ENCODE measurements around the gene ZBTB4.
A peak's percentile ranks its signal among the peaks of the same experiment; 100 is the strongest.
"Not testable (repeated sequence)": the region's sequence is repeated elsewhere in the genome, so short reads cannot be mapped to it uniquely, and the experiment has no call there.

The ZBTB4 gene

DNA sequence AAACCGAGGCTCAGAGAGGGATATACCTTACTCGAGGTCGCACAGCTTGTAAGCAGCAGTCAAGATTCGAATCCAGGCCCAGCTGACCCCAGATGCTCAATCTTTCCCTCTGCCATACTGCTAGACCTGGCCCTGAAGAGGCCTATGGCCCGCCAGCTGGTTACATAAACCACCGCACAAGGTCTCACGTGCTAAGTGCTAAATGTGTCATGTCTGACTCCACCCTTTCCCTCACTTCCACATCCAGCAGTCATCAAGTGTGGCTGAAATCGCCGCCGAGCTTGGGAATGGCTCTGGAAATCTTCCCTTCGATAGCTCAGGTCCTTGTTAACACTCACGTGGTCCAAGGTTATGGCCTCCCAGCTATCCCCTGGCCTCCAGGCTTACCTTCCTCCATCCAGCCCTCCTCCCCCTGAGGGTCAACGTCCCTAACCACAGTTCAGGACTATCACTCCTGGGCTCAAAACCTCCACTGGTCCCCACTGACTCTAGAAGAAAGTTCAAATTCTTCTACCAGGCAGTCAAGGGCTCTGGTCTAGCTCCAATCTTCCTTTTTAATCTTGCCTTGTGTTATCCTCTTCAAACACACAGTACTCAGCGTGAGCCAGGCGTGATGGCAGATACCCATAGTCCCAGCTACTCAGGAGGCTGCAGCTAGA is 3.5 kb downstream of the ZBTB4 start:
- H4K20me1 ChIP-seq (ENCODE audit: insufficient read depth, low read length) = no peaks in the 10 kb centered on the region
- peak overlapping the region; percentile 77 for H3K27ac ChIP-seq (ENCODE audit: low read depth, low read length, poor library complexity, severe bottlenecking)
- H3K27me3 ChIP-seq (ENCODE audit: insufficient read depth, low read length) = no peaks in the 10 kb centered on the region
- no peaks in the 10 kb centered on the region for H3F3A ChIP-seq (ENCODE audit: insufficient read depth, low read length)
- no peaks in the 10 kb centered on the region for H3K9me2 ChIP-seq (ENCODE audit: low read depth, low read length)
- peaks cover 12% of the 10 kb centered on the region for H3K79me2 ChIP-seq (ENCODE audit: insufficient read depth, low read length)
- no peak overlapping the region for H3K4me3 ChIP-seq (ENCODE audit: low read depth, low read length, poor library complexity, severe bottlenecking)
- H3K36me3 ChIP-seq (ENCODE audit: insufficient read depth, low read length) = no peaks in the 10 kb centered on the region
- no peak for TF ChIP-seq EZH2 (IDR thresholded peaks at IDR 0.05; ENCODE audit: borderline replicate concordance, low read length)
- TF ChIP-seq CTCF (IDR thresholded peaks at IDR 0.05; ENCODE audit: low read length) = no peak
- no peaks in the 10 kb centered on the region for H3K9me3 ChIP-seq (ENCODE audit: low read length)
- no peak overlapping the region for H3K4me2 ChIP-seq (ENCODE audit: low read length)
- H3K4me1 ChIP-seq (ENCODE audit: insufficient read depth, low read length, severe bottlenecking) = peaks cover 42% of the 10 kb centered on the region
- H3K9ac ChIP-seq (ENCODE audit: low read length) = no peak overlapping the region; the same call in 1 of the 2 replicates
- H2AFZ ChIP-seq (ENCODE audit: low read length) = no peak overlapping the region

DNA sequence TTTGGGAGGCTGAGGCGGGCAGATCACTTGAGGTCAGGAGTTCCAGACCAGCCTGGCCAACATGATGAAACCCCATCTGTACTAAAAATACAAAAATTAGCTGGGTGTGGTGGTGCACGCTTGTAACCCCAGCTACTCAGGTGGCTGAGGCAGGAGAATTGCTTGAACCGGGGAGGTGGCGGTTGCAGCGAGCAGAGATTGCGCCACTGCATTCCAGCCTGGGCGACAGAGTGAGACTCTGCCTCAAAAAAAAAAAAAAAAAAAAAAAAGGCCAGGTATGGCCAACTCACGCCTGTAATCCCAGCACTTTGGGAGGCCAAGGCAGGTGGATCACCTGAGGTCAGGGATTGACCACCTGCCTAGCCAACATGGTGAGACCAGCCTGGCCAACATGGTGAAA is 4.7 kb downstream of the ZBTB4 start:
- not testable (repeated sequence) for H3K4me3 ChIP-seq (ENCODE audit: low read depth, low read length, poor library complexity, severe bottlenecking); H3K9ac ChIP-seq (ENCODE audit: low read length); H3K9me3 ChIP-seq (ENCODE audit: low read length); H3K4me2 ChIP-seq (ENCODE audit: low read length); H3K36me3 ChIP-seq (ENCODE audit: insufficient read depth, low read length); H3F3A ChIP-seq (ENCODE audit: insufficient read depth, low read length); H4K20me1 ChIP-seq (ENCODE audit: insufficient read depth, low read length); H3K27ac ChIP-seq (ENCODE audit: low read depth, low read length, poor library complexity, severe bottlenecking); H3K27me3 ChIP-seq (ENCODE audit: insufficient read depth, low read length); H2AFZ ChIP-seq (ENCODE audit: low read length); H3K9me2 ChIP-seq (ENCODE audit: low read depth, low read length)
- Histone ChIP-seq H3K79me2 (ENCODE audit: insufficient read depth, low read length) (peaks cover 12% of the 10 kb centered on the region), H3K4me1 (ENCODE audit: insufficient read depth, low read length, severe bottlenecking) (peaks cover 31% of the 10 kb centered on the region)

DNA sequence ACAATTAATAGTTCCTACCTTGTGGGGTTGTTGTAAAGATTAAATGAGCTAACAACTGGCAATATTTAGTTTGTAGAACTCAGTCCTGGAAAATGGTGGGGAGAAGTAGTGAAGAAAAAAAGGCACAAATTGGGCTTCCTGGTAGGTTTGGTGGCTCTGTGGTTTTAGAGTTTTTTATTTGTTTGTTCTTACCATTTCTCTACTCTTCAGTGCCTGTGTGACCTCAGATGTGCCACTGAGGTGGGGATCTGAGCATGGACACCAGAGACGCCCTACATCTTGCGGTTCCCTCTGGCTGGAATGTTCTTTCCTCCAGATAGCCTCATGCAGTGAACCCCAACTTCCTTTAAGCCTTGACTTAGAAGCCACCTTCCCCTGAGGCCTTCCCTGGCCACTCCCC is 7.7 kb downstream of the ZBTB4 start:
- TF ChIP-seq CTCF (IDR thresholded peaks at IDR 0.05; ENCODE audit: low read length) (no peak), EZH2 (IDR thresholded peaks at IDR 0.05; ENCODE audit: borderline replicate concordance, low read length) (no peak)
- Histone ChIP-seq H3K4me1 (ENCODE audit: insufficient read depth, low read length, severe bottlenecking) (peaks cover 27% of the 10 kb centered on the region), H3K9me3 (ENCODE audit: low read length) (no peaks in the 10 kb centered on the region), H3K27ac (ENCODE audit: low read depth, low read length, poor library complexity, severe bottlenecking) (peak overlapping the region; percentile 59), H2AFZ (ENCODE audit: low read length) (no peak overlapping the region), H3K9me2 (ENCODE audit: low read depth, low read length) (no peaks in the 10 kb centered on the region), H3K4me2 (ENCODE audit: low read length) (no peak overlapping the region), H4K20me1 (ENCODE audit: insufficient read depth, low read length) (no peaks in the 10 kb centered on the region), H3K4me3 (ENCODE audit: low read depth, low read length, poor library complexity, severe bottlenecking) (no peak overlapping the region), H3K27me3 (ENCODE audit: insufficient read depth, low read length) (no peaks in the 10 kb centered on the region), H3F3A (ENCODE audit: insufficient read depth, low read length) (no peaks in the 10 kb centered on the region), H3K79me2 (ENCODE audit: insufficient read depth, low read length) (peaks cover 12% of the 10 kb centered on the region), H3K9ac (ENCODE audit: low read length) (no peak overlapping the region), H3K36me3 (ENCODE audit: insufficient read depth, low read length) (peaks cover 5% of the 10 kb centered on the region; the same call in 1 of the 2 replicates)

DNA sequence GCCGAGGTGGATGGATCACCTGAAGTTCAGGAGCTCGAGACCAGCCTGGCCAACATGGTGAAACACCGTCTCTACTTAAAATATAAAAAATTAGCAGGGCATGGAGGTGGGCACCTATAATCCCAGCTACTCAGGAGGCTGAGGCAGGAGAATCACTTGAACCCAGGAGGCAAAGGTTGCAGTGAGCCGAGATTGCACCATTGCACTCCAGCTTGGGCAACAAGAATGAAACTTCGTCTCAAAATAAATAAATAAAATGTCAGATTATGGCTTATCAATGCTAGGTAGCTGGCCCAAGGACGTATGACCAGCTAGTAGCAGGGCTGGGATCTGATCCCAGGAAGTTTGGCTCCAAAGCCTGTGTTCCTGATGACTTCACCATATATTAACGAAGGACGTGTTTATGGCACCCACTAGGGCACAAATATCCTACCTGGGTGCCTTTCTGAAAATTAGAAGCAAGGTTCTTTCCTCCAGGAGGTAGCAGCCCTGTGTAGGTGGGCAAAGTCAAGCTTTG is 8.9 kb downstream of the ZBTB4 start:
- H3F3A ChIP-seq (ENCODE audit: insufficient read depth, low read length); H3K27ac ChIP-seq (ENCODE audit: low read depth, low read length, poor library complexity, severe bottlenecking); H4K20me1 ChIP-seq (ENCODE audit: insufficient read depth, low read length); H3K9me3 ChIP-seq (ENCODE audit: low read length); H3K4me2 ChIP-seq (ENCODE audit: low read length); H2AFZ ChIP-seq (ENCODE audit: low read length); H3K9me2 ChIP-seq (ENCODE audit: low read depth, low read length); H3K27me3 ChIP-seq (ENCODE audit: insufficient read depth, low read length); H3K9ac ChIP-seq (ENCODE audit: low read length); H3K4me3 ChIP-seq (ENCODE audit: low read depth, low read length, poor library complexity, severe bottlenecking); H3K36me3 ChIP-seq (ENCODE audit: insufficient read depth, low read length); H3K79me2 ChIP-seq (ENCODE audit: insufficient read depth, low read length): not testable (repeated sequence)
- H3K4me1 ChIP-seq (ENCODE audit: insufficient read depth, low read length, severe bottlenecking) = peaks cover 20% of the 10 kb centered on the region

- H3K27ac ChIP-seq (ENCODE audit: low read depth, low read length, poor library complexity, severe bottlenecking); H3K9ac ChIP-seq (ENCODE audit: low read length); H3K9me2 ChIP-seq (ENCODE audit: low read depth, low read length); H3K4me2 ChIP-seq (ENCODE audit: low read length); H3K9me3 ChIP-seq (ENCODE audit: low read length); H3K4me3 ChIP-seq (ENCODE audit: low read depth, low read length, poor library complexity, severe bottlenecking); H4K20me1 ChIP-seq (ENCODE audit: insufficient read depth, low read length); H3F3A ChIP-seq (ENCODE audit: insufficient read depth, low read length); H2AFZ ChIP-seq (ENCODE audit: low read length); H3K27me3 ChIP-seq (ENCODE audit: insufficient read depth, low read length); H3K79me2 ChIP-seq (ENCODE audit: insufficient read depth, low read length): not testable (repeated sequence)
- peaks cover 20% of the 10 kb centered on the region for H3K4me1 ChIP-seq (ENCODE audit: insufficient read depth, low read length, severe bottlenecking)
- peaks cover 11% of the 10 kb centered on the region for H3K36me3 ChIP-seq (ENCODE audit: insufficient read depth, low read length)
Measured at GRCh38 chr17:7469843-7470242, 9.6 kb downstream of the ZBTB4 start.
